HG03342 (cell line): ENCODE data around the gene CRTAC1.

Experiments
- ATAC-seq: cut with Tn5 transposase; IDR thresholded peaks from one replicate; pipeline ENCODE4 v1.9.1; 2021; ENCODE audit warnings: mild to moderate bottlenecking, moderate library complexity; ENCODE audit not compliant: unreplicated experiment

CRTAC1 gene

DNA sequence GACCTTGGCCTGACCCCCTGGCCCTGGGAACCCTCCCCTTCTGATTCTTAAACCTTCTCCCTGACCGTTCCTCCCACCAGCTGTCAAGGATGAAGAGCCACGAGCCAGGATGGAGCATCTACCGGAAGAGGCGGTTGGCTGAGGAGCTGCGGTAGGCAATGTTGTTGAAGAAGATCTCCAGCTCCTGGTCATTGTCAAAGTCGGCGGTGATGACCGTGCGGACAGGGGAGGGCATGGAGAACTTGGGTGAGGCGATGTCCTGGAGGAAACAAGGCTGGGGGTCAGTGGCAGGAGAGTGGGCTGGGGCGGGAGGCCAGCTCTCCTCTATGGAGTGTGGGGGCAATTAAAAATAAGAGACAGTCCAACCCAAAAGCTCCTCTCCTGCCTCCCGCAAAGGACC lies 129.0 kb downstream of the CRTAC1 start:
- ATAC-seq, result no peak

DNA sequence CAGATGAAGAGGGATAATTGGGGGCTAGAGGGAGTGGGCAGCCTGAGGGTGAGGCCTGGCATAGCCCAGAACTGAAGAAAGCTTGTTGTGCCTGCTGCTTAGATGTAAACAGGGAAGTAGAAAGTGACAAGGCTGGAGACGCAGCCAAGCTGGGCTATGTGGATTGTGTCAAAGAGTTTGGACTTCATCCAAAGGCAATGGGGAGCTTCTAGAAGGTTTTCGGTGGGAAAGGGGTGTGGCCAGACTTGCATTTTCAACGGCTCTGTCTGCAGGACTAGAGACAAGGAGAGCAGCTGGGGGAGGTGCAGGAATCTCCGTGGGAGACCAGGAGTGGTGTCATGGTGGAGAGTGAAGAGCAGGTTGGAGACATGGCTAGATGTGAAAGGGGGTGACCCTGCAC lies 132.0 kb downstream of the CRTAC1 start:
- ATAC-seq, result no peak

DNA sequence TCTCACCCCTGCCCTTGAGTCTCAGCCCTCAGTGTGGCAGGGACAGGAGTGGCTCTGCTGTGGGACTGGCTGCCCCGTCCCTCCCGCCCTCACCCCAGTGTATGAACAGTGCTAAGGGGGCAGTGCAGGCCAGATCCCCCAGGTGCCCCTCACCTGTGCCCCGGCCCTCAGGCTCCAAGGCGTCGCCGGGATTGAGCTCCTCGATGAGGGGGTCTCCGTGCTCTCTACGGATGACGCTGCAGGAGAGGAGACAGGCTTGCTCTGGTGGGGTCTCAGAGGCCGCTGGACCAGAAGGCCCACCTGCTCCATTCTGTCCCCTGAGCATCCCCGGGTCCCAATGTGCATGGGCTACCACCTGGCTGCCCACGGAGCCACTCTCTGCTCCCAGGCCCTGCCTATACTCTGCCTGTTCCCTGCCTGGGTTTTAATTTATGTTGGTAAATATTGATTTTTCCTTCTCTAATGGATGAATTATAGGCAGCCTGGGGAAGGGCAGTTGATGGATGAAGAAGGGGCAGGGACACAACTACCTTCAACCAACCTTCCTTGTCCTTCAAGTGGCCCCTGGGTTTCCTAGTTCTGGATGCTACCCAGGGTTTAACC lies 133.6 kb downstream of the CRTAC1 start:
- no peak for ATAC-seq

DNA sequence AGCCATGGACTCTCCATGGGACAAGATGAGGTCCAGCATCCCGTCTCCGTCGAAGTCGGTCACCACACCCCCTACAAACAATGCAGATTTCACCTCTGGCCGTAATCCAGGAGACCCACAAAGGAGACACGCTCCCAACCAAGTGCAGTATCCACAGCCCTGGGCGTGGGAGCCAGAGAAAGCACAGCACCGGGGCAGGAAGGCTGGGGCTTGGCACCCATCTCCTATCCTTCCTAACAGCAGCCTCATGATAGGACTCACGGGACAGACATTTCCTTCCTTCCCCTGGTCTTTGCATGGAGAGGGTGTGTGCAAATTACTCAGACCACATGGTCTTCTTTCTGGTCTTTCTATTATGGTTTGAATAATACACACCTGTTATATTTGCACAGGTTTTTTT lies 134.5 kb downstream of the CRTAC1 start:
- ATAC-seq, result no peak

DNA sequence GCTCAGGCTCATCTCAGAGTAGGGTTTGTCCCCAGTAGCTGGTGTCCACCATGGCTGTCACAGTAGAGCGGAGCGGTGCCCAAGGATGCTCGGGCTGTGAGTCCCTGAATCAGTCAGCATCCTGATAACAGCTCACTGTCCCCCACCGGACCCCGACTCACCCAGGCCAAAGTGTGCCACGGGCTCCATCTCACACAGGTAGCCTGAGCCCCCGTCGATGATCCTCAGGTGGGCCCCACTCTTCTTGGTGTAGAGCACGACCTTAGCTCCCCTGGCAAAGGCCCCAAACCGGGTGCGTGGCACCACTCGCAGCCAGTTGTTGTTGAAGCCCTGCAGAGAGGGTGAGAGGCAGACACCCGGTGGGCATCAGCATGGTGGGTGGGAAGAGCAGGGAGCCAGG lies 135.3 kb downstream of the CRTAC1 start:
- ATAC-seq, result no peak

DNA sequence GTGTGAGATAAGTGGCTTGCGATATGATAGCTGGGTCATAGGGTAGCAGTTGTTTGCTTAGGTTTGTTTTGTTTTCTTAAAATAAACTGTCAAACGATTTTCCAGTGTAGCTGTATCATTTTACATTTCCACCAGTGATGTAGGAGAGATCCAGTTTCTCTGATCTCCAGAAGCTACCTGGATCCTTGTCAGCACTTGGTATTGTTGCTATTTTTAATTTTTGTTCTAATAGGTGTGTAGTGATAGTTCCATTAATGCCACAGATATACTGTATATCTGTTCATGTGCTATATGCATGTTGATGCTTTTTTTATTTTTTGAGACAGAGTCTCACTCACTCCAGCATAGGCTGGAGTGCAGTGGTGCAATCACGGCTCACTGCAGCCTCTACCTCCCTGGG lies 136.3 kb downstream of the CRTAC1 start:
- ATAC-seq, result no peak

DNA sequence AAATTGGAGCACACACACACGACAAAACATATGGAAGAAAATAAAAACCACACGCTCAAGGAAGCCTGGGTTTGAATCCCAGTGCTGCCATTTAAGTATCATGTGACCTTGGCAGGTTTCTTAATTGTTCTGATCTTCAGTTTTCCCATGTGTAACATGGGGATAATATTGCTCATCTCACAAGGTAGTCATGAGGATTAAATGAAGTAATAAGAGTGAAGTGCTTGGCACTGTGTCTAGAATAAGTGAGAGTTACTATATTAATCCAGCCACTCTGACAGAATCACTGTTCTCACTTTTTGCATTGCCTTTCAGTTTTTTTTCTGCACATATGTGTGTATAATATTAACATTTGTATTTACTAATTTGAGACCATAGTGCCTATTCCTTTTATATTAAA lies 137.5 kb downstream of the CRTAC1 start:
- ATAC-seq, result no peak

DNA sequence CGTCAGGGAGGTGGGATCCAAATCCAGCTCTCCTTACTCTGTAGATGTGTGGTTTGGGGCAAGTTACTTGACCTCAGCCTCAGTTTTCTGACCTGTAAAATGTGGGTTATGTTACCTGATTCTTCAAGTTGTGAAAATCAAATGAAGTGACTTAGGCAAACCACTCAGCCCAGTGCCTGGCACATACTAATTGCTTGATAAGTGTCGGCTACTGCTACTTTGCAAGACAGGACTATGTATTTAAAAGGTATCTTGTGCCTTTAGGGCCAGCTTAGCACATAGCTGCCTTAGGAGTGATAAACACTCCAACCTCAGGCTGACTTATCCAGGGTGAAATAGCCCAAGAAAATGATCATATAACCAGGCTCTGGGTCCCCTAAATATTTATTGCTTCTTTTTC lies 137.9 kb downstream of the CRTAC1 start:
- no peak for ATAC-seq

DNA sequence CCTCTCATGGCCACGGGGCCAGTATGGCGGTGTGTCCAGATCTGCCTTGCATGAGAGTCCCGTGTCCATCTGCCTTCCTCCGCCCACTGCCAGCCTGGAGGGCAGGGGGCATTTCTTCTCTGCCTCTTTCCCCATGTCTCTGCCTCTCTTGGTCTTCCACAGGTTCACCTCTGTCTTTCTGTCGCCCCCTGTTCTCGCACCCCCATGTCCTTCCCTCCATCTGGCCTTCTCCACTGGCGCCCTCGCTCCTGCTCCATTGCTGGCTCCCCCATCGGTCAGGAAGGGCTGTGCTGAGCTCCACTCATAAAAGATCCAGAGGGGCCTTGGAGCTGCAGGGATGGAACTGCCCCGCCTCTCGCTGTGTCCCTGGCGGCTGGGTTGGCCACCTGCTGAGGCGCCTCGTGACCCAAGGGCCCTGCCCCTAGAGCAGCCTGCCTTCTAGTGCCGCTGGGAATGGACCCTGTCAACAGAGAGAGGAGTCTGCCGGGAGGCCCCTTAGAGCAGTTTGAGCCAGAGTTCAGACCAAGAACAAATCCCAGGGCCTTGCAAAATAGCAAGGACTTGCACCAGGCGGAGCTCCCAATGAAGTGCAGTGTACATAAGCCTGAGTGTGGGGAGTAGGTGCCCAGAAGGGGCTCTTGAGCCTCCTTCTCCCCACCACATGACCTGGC lies 138.8 kb downstream of the CRTAC1 start:
- ATAC-seq, result no peak

DNA sequence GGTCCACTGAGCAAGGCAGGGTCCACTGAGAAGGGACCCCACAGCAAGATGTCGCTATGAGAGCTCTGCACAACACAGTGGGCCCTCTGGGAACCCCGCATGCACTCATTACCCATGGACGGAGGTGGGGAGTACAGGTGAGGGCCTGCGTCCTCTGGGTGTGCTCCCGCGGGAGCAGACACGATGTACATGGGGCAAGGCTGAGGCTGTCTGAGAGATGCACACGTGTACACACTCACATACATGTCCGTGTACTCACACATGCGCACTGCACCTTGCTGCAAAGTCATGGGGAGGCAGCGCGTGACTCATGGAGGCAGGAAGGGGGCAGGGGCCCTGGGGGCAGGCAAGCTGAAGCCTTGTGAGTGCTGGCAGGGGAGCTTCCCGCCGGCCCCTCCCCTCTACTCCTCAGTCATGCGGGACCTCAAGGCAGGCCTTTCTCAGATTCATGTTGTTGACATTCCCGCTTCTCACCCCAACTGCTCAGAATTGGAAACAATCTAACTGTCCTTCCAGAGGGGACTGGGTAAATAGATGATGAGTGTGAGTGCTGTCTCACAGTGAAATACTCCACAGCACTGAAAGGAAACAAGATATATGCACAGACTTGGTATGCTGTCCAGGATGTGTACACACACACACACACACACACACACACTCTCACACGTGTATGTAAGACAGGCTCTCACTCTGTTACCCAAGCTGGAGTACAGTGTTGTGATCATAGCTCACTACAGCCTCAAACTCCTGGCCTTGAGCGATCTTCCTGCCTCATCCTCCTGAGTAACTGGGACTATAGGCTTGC lies 140.8 kb downstream of the CRTAC1 start:
- no peak for ATAC-seq

DNA sequence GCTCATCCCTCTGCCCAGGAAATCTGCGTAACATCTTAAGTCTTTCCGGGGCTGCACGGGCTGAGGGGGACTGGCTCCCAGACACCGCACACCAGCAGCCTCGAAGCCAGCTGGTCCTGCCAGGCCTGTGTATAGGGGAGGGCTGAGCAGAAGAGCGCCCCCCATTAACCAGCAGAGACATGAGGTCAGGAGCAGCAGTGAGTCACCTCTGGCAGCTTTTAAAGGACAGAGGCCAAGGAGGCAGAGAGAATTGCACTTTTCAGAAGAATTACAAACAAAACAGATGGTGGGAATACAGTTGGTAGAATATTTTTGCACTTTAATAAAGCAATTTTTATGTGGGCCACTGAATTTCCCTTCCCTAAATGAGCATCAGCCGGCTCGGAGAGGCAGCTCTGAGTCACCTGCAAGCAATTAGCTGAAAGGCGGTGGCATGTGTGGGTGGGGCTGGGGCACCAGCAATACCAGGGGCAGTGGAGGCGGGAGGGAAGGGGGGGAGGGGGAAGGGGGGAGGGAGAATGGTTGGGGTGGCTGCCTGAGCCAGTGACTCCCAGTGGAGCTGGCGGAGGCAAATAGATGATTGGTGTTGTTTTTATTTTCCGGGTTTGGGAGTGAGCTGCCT lies 141.7 kb downstream of the CRTAC1 start:
- ATAC-seq, result no peak

DNA sequence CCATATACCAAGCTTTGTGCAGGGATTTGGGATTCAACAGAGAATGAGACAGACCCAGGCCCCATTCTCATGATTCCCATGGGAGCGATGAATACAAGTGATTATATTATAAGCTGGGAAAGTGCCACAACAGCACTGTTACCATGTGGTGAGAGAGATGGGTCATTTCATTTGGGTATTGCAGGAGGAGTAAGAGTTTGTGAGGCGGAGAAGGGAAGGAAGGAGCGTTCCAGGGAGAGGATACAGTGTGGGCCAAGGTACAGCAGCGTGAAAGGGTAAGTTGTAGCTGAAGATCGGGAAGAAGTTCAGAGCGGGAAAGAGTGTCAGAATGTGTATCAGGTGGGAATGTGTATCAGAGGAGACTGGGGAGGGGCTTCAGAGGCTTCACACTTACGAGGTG lies 142.3 kb downstream of the CRTAC1 start:
- ATAC-seq, result no peak

DNA sequence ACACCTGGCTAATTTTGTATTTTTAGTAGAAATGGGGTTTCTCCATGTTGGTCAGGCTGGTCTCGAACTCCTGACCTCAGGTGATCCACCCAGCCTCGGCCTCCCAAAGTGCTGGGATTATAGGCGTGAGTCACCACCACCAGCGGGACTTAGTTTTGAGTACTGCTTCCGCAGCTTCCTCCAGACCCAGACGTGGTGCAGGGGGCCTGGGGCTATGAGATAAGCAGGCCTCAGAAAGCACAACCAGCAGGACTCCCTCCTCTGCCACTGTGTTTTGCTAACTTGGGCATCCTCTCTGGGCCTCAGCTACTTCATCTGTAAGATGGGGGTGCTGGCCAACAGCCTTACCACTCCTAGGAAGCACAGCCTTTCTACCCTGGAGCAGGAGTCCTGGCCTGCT lies 143.0 kb downstream of the CRTAC1 start:
- ATAC-seq, result no peak

DNA sequence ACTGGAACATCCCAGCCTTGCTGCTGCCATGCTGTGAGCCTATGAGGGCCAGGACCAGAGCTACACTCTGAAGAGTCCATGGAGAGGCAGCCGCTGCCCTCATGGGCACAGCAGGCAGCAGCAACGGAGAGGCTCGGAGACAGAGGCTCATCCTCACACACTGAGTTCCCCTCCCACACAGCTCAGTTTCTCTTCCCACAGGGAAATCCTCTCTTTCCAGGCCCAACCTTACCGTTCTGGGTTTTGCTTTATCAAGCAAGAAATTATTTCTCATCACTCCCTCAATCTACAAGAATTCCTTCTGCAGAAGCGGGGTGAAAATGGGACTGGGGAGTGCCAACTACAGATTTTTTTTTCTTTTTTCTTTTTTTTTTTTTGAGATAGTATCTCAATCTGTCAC lies 144.1 kb downstream of the CRTAC1 start:
- ATAC-seq, result no peak

DNA sequence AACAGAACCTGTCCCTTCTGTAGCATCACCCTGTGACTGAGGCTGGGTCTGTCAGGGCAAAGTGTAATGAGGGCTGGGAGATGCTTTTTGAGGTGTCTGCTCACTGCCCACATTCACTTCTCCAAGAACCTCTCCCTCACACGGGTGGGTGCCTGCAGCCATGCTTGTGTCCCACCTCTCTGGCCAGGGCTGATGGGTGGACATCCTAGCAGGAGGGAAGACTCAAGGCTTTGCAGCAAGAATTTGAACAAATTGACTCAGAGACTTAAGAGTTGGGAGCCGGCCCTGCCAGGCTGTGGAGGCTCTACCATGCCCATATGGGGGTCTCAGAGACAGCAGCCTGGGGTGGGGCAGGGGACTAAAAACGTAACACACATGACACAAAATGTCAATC lies 147.3 kb downstream of the CRTAC1 start:
- no peak for ATAC-seq

DNA sequence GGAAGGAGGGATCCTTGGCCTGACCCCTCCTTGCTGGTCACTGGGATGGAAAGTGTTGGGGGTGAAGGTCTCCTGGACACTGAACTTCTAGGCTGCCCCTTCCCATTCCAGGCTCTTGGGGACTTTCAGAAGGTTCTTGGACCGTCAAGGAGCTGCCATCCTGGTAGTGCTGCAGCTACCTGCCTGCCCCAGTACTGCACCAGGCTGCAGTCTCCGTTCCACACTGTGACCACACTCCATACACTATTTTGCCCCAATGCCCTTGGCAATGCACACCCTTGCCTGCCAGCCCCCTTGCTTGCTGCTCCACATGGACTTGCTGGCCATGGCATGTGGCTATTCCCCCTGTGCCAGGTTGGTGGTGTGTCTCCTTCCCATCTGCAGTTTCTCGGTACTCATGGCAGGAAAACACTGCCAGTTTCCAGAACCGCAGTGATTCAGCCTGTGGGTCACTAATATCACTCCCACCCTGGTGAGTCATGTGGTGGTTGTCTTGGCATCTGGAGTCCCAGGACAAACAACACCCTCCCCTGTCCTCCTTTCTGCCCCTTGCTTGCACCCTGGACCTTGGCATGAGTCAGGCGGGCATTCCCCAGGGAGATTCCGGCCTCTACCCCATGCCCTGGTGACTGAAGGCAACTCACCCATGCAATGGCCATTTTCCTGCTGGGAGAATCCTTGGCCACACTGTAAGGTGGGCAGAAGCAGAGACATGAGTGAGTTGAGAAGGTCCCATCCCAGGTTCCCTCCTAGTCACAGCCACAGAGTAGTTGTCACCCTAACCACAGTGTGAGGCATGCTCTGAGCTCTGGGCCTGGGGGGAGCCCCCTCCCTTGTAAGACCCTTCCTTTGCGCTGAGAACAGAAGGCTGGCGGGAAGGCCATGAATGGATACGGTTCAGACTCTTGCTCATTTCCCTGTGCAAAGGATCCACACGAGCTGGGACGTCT lies 148.0 kb downstream of the CRTAC1 start:
- no peak for ATAC-seq

DNA sequence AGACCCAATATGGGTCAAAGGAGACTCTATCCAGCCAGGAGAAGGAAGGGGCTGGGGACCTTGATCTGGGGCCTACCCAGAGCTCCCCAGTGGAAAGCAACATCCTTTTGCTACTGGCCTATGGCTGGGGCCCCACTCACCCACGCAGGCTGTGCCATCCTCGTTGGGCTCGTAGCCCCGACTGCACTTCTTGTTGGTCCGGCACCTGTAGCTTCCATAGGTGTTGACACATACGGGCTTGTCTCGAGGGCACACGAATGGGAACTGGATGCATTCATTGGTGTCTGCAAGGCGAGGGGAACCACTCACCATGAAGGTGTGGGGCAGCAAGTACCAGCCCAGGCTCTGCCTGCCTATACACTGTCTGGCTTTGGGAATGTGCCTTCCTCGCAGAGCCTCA lies 150.3 kb downstream of the CRTAC1 start:
- no peak for ATAC-seq

DNA sequence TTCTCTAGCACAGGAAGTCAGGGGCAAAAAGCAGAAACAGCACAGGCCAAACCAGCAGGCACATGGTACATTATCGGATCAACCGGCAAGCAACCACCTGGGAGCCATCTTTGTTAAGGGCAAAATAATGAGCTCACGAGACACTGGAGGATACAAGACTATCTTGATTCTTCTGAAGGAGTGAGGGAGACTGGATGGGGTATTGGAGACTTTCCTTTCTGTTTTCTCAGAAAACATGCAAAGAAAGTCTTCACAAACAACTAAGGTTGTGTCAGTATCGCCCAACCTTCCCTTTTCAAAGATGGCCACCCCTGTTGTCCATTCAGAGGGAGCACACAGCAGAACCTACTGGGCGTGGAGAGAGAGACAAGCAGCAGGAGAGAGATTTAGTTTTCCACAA lies 151.2 kb downstream of the CRTAC1 start:
- no peak for ATAC-seq

DNA sequence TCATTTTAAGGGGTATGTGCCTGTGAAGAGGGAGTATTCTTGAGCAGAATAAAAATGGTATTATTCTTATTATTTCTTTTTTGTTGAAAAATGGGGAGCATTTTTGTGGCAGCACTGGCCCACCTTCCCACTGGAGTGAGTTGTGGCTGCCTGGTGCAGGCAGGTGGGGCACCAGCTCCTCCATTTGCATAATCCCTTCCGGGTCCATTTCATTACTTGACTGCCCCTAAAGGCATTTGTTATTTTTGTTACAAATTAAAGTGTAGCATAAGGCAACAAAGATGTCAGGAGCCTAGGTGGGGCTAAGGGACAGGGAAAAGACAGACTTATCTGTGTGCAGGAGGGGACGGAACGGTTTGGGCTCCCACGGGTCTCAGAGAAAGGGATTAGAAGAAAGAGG lies 154.0 kb downstream of the CRTAC1 start:
- no peak for ATAC-seq

DNA sequence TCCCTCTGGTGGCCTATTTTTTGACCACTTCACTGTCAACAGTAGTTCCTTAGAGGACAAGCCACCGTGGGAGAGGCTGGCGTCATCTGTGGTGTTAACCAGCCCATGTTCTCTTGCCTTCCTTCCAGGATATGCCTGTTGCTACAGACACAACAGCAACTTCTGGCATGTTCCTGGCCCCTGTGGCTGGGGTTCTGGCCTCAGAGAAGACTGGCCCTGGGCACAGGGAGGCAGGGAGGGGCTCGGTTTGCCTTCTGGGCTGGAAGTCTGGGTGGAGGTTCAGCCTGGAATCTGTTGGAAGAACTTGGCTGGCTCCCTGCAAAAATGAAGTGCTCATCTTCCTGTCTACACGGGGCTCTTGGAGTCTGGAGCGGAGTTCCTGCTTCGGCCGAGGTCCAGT lies 155.0 kb downstream of the CRTAC1 start:
- no peak for ATAC-seq

DNA sequence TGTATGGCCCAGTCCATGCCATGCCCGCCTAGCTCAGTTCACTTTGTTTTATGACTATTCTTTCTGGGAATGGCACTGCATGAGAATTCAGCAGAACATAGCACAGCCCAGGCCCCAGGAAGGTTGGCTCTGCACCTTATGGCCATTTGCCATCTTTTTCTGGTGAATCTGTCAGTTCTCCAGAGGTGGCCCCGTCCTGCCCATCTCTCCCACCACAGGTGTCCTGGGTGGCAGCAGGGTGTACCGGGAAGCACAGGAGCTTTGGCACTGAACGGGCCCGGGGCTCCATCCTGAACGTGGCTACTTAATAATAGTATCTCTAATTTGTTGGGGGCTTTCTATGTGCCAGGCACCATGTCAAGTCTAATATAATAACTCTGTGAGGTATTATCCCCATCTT lies 156.1 kb downstream of the CRTAC1 start:
- no peak for ATAC-seq
